Large intestine (tissue), 3 donors: Measurements from ENCODE around the gene ATP1A2. TPM values are rescaled to one million over a fixed set of nuclear protein-coding genes. Genes with fewer than 3 reads are reported as not detected.

Experiments used
- DNase-seq, 2 donors: peaks; one replicate each; pipeline versions ENCODE4 v3.0.0 to v3.0.0-alpha.2; 2013
- H3K27ac ChIP-seq: one replicate; pipeline ENCODE4 v1.5.1; 2013; ENCODE audit warnings: low read length
- H3K27me3 ChIP-seq: 2 replicates; pipeline ENCODE4 v1.6.1; 2013; ENCODE audit warnings: low read length; ENCODE audit not compliant: control insufficient read depth, insufficient read depth
- H3K36me3 ChIP-seq: 2 replicates; pipeline ENCODE4 v1.6.1; 2013; ENCODE audit warnings: low read length; ENCODE audit not compliant: control insufficient read depth, insufficient read depth
- H3K4me1 ChIP-seq: one replicate; pipeline ENCODE4 v1.6.1; 2013; ENCODE audit warnings: low read length; ENCODE audit not compliant: control insufficient read depth, insufficient read depth
- H3K4me3 ChIP-seq: one replicate; pipeline ENCODE4 v1.5.1; 2013; ENCODE audit warnings: low read length
- H3K9me3 ChIP-seq: one replicate; pipeline ENCODE4 v1.6.1; 2013; ENCODE audit warnings: mild to moderate bottlenecking, low read depth, low read length, moderate library complexity; ENCODE audit not compliant: control insufficient read depth
- WGBS: methylation state at CpG from one replicate; pipeline ENCODE4 v1.1.5; 2013; ENCODE audit warnings: low lambda C conversion rate; ENCODE audit not compliant: insufficient coverage; 5-methylcytosine and 5-hydroxymethylcytosine counted together
- polyA plus RNA-seq: library from polyadenylated mRNA; unstranded; fragments of 120-200 nt; gene quantifications from one replicate; pipeline ENCODE4 v1.2.1, GENCODE V29; 2013

Gene ATP1A2
- polyA plus RNA-seq, 1 donor, result 7.5 TPM

DNA sequence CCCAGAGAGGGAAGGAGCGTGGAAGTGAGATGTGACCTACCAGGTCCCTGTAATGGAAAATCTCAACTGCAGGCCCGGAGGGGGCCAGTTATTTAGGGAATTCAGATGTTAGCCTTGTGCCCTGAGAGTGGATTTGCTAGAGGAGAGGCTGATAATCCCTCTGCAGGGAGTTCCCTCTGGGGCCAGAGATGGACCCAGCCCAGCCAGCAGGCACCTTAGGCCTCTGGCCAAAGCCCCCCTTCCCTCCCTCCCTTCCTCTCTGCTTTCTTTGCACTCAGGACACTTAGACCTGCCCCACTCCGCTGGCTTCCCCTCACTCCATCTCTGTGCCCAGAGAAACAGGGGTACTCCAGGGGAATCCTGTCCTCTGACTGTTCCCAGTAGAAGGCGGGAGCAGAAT is 1.5 kb upstream of the ATP1A2 start:
- Histone ChIP-seq H3K27ac (no peak overlapping the region), H3K9me3 (no peaks in the 10 kb centered on the region), H3K27me3 (peaks cover 21% of the 10 kb centered on the region), H3K4me1 (no peaks in the 10 kb centered on the region), H3K36me3 (no peaks in the 10 kb centered on the region), H3K4me3 (no peak overlapping the region)
- no CpG with 5 or more reads among the region's 4 CpGs for WGBS
- no peak for DNase-seq

DNA sequence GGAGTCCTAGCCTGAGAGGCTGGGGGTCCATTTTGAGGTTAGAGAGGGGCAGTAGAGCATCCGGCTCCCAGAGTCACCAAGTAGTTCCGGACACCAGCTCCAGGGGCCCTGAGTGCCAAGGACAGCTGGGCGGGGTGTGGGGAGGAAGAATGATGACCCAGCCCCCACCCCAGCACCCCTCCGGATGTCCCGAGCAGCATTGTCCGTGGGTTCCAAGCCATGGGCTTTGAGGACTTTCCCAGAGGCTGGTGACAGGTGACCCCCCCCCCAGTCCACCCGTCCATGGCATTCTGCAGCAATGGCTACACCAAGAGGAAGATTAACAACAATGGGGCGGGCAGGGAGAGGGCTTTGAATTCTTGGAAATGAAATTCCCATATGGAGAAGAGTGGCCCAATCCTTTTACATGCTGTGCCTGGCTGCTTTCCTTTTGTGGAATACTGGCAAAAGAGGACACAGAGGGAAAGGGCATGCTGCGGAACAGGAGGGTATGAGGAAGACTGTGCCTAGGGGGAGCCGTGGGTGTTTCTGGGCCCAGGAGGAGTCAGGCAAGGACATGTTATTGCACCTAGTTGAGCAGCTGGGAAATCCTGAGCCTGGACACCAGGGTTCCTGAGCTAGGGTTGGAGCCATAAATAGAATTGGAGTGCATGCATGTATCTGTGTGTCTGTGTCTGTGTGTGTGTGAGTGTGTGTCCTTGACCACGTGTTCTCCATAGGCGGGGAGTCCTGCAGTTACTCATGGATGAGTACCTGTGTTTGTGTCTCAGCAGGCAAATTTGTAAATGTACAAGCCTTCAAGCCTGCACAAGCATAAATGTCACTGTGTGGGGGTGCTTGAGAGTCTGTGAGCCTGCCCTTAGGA is 956 bp downstream of the ATP1A2 start:
- Histone ChIP-seq H3K36me3 (no peaks in the 10 kb centered on the region), H3K4me1 (no peaks in the 10 kb centered on the region), H3K4me3 (no peak overlapping the region), H3K27ac (no peak overlapping the region), H3K9me3 (no peaks in the 10 kb centered on the region), H3K27me3 (peaks cover 21% of the 10 kb centered on the region)
- no peak for DNase-seq
- no CpG with 5 or more reads among the region's 12 CpGs for WGBS

DNA sequence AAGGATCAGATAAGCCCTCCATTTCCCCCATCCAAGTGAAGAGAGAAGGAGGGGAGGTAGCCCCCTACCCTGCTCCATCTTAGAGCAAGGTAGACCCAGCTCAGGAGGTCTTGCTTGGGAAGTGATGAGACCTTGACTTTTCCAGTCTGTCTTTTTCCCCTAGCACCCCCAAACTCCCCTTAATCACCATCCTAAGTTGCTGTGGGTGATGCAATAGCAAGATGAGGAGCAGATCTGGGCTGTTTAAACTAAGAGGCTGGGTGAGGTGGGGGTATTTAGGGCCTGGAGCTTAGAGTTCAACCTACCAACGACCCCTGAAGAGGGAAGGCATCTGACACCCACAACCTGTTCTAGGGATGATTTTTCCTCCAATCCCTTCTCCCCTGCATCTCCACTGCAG is 1.7 kb downstream of the ATP1A2 start:
- H3K4me1 ChIP-seq, result no peaks in the 10 kb centered on the region
- no peak overlapping the region for H3K27ac ChIP-seq
- H3K36me3 ChIP-seq, result no peaks in the 10 kb centered on the region
- no CpG with 5 or more reads among the region's 1 CpG for WGBS
- no peak for DNase-seq
- peaks cover 21% of the 10 kb centered on the region for H3K27me3 ChIP-seq
- no peak overlapping the region for H3K4me3 ChIP-seq
- no peaks in the 10 kb centered on the region for H3K9me3 ChIP-seq

DNA sequence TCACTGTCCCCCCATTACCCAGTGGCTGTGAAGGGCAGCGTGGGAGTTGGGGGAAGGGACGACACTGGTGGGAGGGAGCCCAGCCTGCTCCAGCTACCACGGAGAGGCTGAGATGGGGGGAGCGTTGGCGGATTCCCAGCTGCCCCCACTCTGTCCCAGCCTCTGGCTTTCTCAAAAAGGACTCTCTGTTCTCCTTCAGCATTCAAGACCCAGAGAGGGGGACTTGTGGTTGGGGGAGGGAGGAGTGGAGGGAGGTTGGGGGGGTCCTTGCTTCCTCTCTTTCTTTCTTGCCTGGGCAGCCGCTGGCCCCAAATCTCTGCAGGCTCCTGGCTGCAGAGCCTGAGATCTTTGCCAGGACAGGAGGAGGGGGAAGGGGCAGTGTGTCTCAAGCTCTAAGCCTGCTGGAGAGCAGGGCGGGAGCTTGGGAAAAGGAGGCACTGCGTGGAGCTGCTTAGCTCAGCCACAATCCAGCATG is 2.2 kb downstream of the ATP1A2 start:
- no peaks in the 10 kb centered on the region for H3K4me1 ChIP-seq
- no CpG with 5 or more reads among the region's 8 CpGs for WGBS
- no peak overlapping the region for H3K4me3 ChIP-seq
- no peak for DNase-seq
- no peak overlapping the region for H3K27ac ChIP-seq
- peaks cover 21% of the 10 kb centered on the region for H3K27me3 ChIP-seq
- no peaks in the 10 kb centered on the region for H3K9me3 ChIP-seq
- H3K36me3 ChIP-seq, result no peaks in the 10 kb centered on the region

DNA sequence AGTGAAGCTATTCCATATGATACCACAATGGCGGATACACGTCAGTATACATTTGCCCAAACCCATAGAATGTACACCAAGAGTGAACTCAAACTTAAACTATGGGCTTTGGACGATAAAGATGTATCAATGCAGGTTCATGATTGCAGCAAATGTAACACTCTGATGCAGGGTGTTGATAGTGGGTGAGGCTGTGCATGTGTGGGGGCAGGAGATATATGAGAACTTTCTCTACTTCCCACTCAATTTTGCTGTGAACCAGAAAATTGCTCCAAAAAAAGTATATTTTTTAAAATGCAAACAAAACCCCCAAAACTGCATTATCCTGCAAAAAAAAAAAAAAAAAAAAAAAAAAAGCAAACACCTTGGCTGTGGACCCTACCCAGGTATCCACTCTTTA is 3.4 kb downstream of the ATP1A2 start:
- Histone ChIP-seq H3K9me3 (no peaks in the 10 kb centered on the region), H3K27ac (no peak overlapping the region), H3K4me3 (no peak overlapping the region), H3K27me3 (peaks cover 21% of the 10 kb centered on the region), H3K4me1 (no peaks in the 10 kb centered on the region), H3K36me3 (no peaks in the 10 kb centered on the region)
- no CpG with 5 or more reads among the region's 3 CpGs for WGBS
- DNase-seq, result no peak

DNA sequence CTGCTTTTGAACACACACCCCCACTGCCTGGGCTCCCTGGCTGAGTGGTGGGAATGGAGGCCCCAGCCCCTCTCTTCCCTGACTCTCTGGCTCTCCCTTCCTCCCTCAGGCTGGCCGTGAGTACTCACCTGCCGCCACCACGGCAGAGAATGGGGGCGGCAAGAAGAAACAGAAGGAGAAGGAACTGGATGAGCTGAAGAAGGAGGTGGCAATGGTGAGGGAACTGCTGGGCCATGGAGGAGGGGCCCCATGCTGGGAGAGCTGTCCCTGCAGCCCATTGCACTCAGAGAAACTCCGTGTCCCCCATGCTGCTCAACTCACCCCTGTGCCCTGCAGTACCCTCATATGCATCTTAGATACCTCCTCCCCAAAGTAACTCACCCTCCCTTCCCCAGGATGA is 5.2 kb downstream of the ATP1A2 start:
- H3K36me3 ChIP-seq, result no peaks in the 10 kb centered on the region
- H3K27me3 ChIP-seq, result peaks cover 12% of the 10 kb centered on the region
- no peak for DNase-seq
- H3K4me3 ChIP-seq, result no peak overlapping the region
- peaks cover 12% of the 10 kb centered on the region for H3K4me1 ChIP-seq
- no CpG with 5 or more reads among the region's 5 CpGs for WGBS
- no peaks in the 10 kb centered on the region for H3K9me3 ChIP-seq
- no peak overlapping the region for H3K27ac ChIP-seq

DNA sequence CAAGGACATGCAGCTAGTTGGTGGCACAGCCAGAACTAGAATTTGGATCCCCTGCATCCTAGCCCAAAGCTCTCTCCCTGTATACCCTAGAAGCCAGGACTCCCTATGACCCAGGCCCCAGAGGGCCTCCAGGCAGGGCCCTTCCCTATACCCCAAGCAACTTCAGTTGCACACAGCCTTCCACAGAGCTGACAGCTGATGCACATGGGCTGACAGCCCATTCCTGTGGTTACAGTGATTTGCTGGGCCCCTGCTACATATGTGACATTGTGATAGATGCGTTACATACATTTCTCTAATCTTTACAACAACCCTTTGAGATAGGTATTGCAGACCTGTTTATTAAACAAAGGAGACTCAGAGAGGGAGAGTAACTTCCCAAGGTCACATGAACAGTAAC is 5.8 kb downstream of the ATP1A2 start:
- H3K27me3 ChIP-seq, result peaks cover 8% of the 10 kb centered on the region
- H3K27ac ChIP-seq, result no peak overlapping the region
- no peak for DNase-seq
- peaks cover 13% of the 10 kb centered on the region for H3K4me1 ChIP-seq
- no peaks in the 10 kb centered on the region for H3K9me3 ChIP-seq
- no peaks in the 10 kb centered on the region for H3K36me3 ChIP-seq
- H3K4me3 ChIP-seq, result no peak overlapping the region
- no CpG with 5 or more reads among the region's 1 CpG for WGBS

DNA sequence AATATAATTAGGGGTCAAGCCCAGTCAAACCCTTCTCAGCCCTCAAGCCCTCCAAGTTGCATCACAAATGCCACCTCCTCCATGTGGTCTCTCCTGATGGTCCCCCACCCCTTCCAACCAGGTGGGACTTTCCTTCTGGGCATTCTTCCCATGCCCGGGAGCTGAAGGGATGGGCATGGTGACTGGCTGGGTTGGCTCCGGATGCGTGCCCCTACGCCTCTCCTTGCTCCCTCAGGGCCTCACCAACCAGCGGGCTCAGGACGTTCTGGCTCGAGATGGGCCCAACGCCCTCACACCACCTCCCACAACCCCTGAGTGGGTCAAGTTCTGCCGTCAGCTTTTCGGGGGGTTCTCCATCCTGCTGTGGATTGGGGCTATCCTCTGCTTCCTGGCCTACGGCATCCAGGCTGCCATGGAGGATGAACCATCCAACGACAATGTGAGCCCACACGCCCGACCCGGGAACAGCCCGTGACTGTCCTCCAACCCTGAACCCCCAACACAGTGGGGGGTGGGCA is 7.5 kb downstream of the ATP1A2 start:
- Histone ChIP-seq H3K27ac (no peak overlapping the region), H3K9me3 (no peaks in the 10 kb centered on the region), H3K4me1 (peaks cover 17% of the 10 kb centered on the region), H3K27me3 (no peaks in the 10 kb centered on the region), H3K36me3 (no peaks in the 10 kb centered on the region), H3K4me3 (no peak overlapping the region)
- no peak for DNase-seq
- WGBS, result no CpG with 5 or more reads among the region's 16 CpGs

DNA sequence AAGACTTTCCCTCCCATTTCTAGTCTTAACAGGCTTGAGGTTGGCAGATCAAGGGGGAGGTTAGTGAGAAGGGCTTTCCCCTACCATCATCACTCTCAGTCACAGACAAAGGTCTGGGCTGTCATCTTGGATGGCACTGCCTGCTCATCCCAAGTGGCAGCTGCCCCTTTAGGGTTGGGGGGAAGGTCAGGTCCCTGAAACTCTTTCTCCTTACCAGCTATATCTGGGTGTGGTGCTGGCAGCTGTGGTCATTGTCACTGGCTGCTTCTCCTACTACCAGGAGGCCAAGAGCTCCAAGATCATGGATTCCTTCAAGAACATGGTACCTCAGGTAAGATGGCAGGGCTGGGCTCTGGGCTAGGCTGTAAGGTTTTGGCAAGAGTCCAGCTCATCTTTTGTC is 8.2 kb downstream of the ATP1A2 start:
- peaks cover 17% of the 10 kb centered on the region for H3K4me1 ChIP-seq

DNA sequence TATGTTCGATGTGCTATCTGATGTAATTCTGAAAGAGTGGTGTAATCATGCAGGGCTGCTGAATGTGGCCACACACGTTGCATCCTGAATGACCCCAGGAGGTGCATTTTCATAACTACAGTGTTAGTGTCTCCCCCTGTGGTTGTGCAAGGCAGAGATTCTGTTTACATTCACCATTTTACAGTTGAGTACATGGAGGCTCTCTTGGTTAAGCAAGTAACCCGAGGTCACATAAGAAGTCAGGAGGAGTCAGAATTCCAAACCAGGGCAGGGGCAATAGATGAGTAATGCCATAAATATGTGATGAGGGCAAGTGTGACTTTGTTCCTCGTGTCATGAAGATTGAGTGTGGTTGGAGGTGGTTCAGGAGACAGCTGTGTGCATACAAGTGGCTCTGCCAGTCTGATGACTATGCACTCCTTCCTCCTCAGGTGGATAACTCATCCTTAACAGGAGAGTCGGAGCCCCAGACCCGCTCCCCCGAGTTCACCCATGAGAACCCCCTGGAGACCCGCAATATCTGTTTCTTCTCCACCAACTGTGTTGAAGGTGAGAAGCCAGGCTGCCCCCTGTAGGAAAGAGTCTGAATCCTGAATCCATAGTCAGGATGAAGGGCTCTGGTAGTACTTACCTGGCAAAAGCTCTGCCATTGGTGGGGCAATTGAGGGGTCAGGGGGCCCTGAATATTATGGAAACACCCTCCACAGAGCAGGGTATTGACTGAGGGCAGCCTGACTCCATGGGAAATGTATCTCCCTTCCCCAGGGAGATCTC is 9.3 kb downstream of the ATP1A2 start:
- peak; percentile 76 to 80 for DNase-seq
- no peak overlapping the region for H3K4me3 ChIP-seq
- H3K27me3 ChIP-seq, result peaks cover 4% of the 10 kb centered on the region
- H3K27ac ChIP-seq, result peak overlapping the region; percentile 70
- WGBS, result no CpG with 5 or more reads among the region's 8 CpGs
- peaks cover 17% of the 10 kb centered on the region for H3K4me1 ChIP-seq
- no peaks in the 10 kb centered on the region for H3K36me3 ChIP-seq
- H3K9me3 ChIP-seq, result no peaks in the 10 kb centered on the region

More for the DNA sequence above, 8.2 kb downstream of the ATP1A2 start:
- Histone ChIP-seq H3K27ac (no peak overlapping the region), H3K9me3 (no peaks in the 10 kb centered on the region), H3K27me3 (no peaks in the 10 kb centered on the region), H3K36me3 (no peaks in the 10 kb centered on the region), H3K4me3 (no peak overlapping the region)
- DNase-seq, result no peak
